Neuronal stem cell (in vitro differentiated cells): ENCODE results near the gene NPR2.

Source experiments
- DNase-seq: peaks from one replicate; pipeline ENCODE4 v3.0.0-alpha.2; 2013; ENCODE audit warnings: low spot score
- H2AFZ ChIP-seq: one replicate; pipeline ENCODE4 v1.6.1; 2013; ENCODE audit warnings: mild to moderate bottlenecking, low read length, inconsistent platforms
- H2AK5ac ChIP-seq: 2 replicates; pipeline ENCODE4 v1.6.1; 2013; ENCODE audit warnings: low read depth, mild to moderate bottlenecking, inconsistent platforms, low read length, moderate library complexity, mixed read lengths
- H2BK120ac ChIP-seq: 2 replicates; pipeline ENCODE4 v1.6.1; 2013; ENCODE audit warnings: low read depth, mild to moderate bottlenecking, inconsistent platforms, low read length, moderate library complexity, mixed read lengths
- H2BK12ac ChIP-seq: one replicate; pipeline ENCODE4 v1.6.1; 2013; ENCODE audit warnings: low read length, inconsistent platforms
- H2BK15ac ChIP-seq: 2 replicates; pipeline ENCODE4 v1.6.1; 2013; ENCODE audit warnings: mild to moderate bottlenecking, low read length, inconsistent platforms, mixed read lengths
- H2BK5ac ChIP-seq: one replicate; pipeline ENCODE4 v1.6.1; 2013; ENCODE audit warnings: inconsistent platforms, mild to moderate bottlenecking, low read length, moderate library complexity
- H3K14ac ChIP-seq: one replicate; pipeline ENCODE4 v1.6.1; 2013; ENCODE audit warnings: low read length, inconsistent platforms
- H3K18ac ChIP-seq: 2 replicates; pipeline ENCODE4 v1.6.1; 2013; ENCODE audit warnings: low read length, inconsistent platforms
- H3K23ac ChIP-seq: 2 replicates; pipeline ENCODE4 v1.6.1; 2013; ENCODE audit warnings: low read depth, mild to moderate bottlenecking, mixed read lengths, low read length, inconsistent platforms; ENCODE audit not compliant: poor library complexity
- H3K27ac ChIP-seq: replicated peaks from 3 replicates; pipeline ENCODE4 v1.5.1; 2013; ENCODE audit warnings: low read length, inconsistent platforms
- H3K27me3 ChIP-seq, 3 experiments: 2 replicates each; pipeline ENCODE4 v1.6.1; 2013; ENCODE audit warnings: low read length in 3 of 3, mild to moderate bottlenecking in 2 of 3, inconsistent platforms in 1 of 3, low read depth in 1 of 3, mixed read lengths in 1 of 3, moderate library complexity in 1 of 3; ENCODE audit not compliant: control insufficient read depth in 3 of 3, insufficient read depth in 3 of 3
- H3K36me3 ChIP-seq, 2 donors: replicated peaks in 1 of 2; 2 replicates each; pipeline ENCODE4 v1.6.1; 2013; ENCODE audit warnings: low read length in 2 of 2; ENCODE audit not compliant: control insufficient read depth in 2 of 2, insufficient read depth in 2 of 2
- H3K4ac ChIP-seq: 2 replicates; pipeline ENCODE4 v1.6.1; 2013; ENCODE audit warnings: inconsistent platforms, mild to moderate bottlenecking, low read length, moderate library complexity
- H3K4me1 ChIP-seq, 2 donors: 1 replicate in 1 of 2; 2 replicates in 1 of 2; pipeline ENCODE4 v1.6.1; 2013; ENCODE audit warnings: low read length in 2 of 2, low read depth in 1 of 2; ENCODE audit not compliant: control insufficient read depth in 2 of 2, insufficient read depth in 1 of 2
- H3K4me2 ChIP-seq: one replicate; pipeline ENCODE4 v1.6.1; 2013; ENCODE audit warnings: mild to moderate bottlenecking, low read length, inconsistent platforms; ENCODE audit not compliant: insufficient read depth, poor library complexity, severe bottlenecking
- H3K4me3 ChIP-seq, 2 donors: 2 replicates each; pipeline ENCODE4 v1.5.1; 2013; ENCODE audit warnings: low read length in 2 of 2, mild to moderate bottlenecking in 2 of 2, inconsistent platforms in 1 of 2, moderate library complexity in 1 of 2
- H3K79me1 ChIP-seq: one replicate; pipeline ENCODE4 v1.6.1; 2013; ENCODE audit warnings: low read depth, mild to moderate bottlenecking, inconsistent platforms, low read length, moderate library complexity
- H3K9ac ChIP-seq: one replicate; pipeline ENCODE4 v1.6.1; 2013; ENCODE audit warnings: mild to moderate bottlenecking, low read depth, low read length, inconsistent platforms; ENCODE audit not compliant: poor library complexity
- H3K9me3 ChIP-seq, 2 donors: replicated peaks in 1 of 2; 2 replicates each; pipeline versions ENCODE3 to v1.6.1; 2013; ENCODE audit warnings: low read length in 2 of 2, mild to moderate bottlenecking in 2 of 2, inconsistent platforms in 1 of 2, low read depth in 1 of 2, mixed read lengths in 1 of 2, moderate library complexity in 1 of 2; ENCODE audit not compliant: control insufficient read depth in 2 of 2, insufficient read depth in 1 of 2
- H4K8ac ChIP-seq: one replicate; pipeline ENCODE4 v1.6.1; 2013; ENCODE audit warnings: low read depth, mild to moderate bottlenecking, inconsistent platforms, low read length, moderate library complexity
- H4K91ac ChIP-seq: one replicate; pipeline ENCODE4 v1.6.1; 2013; ENCODE audit warnings: low read length, low read depth, mild to moderate bottlenecking, inconsistent platforms; ENCODE audit not compliant: poor library complexity
- WGBS, 2 donors: extraction: QIAGEN DNeasy Blood & Tissue Kit; methylation state at CpG; one replicate each; pipeline ENCODE4 v1.1.7; 2013; ENCODE audit warnings: missing lambda C conversion rate in 2 of 2, mixed read lengths in 1 of 2; ENCODE audit not compliant: insufficient read length in 2 of 2, insufficient replicate concordance in 1 of 2; ENCODE audit errors: extremely low coverage in 2 of 2; 5-methylcytosine and 5-hydroxymethylcytosine counted together

The NPR2 gene

DNA sequence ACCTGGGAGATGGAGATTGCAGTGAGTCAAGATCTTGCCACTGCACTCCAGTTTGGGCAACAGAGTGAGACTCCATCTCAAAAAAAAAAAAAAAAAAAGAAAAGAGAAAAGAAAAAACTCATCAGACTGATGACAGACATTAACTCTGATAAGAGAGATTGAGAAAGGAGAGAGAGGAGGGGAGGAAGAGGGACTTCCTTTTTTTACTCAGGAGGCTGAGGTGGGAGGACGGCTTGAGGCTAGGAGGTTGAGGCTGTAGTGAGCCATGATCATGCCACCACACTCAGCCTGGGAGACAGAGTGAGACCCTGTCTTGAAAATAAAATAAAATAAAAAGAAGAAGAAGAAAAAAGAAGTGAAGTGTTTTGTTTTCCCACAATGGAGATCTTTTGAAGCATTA, 27.6 kb upstream of the NPR2 start:
- Histone ChIP-seq H3K14ac (no peak overlapping the region), H3K18ac (no peak overlapping the region), H3K79me1 (peaks cover 2% of the 10 kb centered on the region), H3K4me1 (peaks cover 3 to 4% of the 10 kb centered on the region in 2 donors), H2BK5ac (no peak overlapping the region), H2AK5ac (no peak overlapping the region), H3K4me2 (no peak overlapping the region), H2BK15ac (no peak overlapping the region), H2BK12ac (no peak overlapping the region), H4K8ac (no peak overlapping the region), H3K27me3 (no peaks in the 10 kb centered on the region), H3K27ac (no peak overlapping the region), H3K9me3 (no peaks in the 10 kb centered on the region), H3K23ac (no peak overlapping the region), H2BK120ac (no peak overlapping the region), H2AFZ (no peak overlapping the region), H3K4ac (no peak overlapping the region), H3K4me3 (no peak overlapping the region), H3K9ac (no peak overlapping the region), H3K36me3 (no peaks in the 10 kb centered on the region), H4K91ac (no peak overlapping the region)
- WGBS, 2 donors: no CpG with 5 or more reads among the region's 1 CpG
- no peak for DNase-seq

GRCh38 chr9:35766997-35767396, 24.4 kb upstream of the NPR2 start:
- no peak for DNase-seq
- Histone ChIP-seq H3K79me1 (peaks cover 3% of the 10 kb centered on the region), H2AFZ (no peak overlapping the region), H3K9me3 (no peaks in the 10 kb centered on the region), H3K27me3 (peaks cover 0 to 8% (median 0%) of the 10 kb centered on the region in 3 experiments), H3K4ac (no peak overlapping the region), H2BK15ac (no peak overlapping the region), H3K36me3 (peaks cover 0 to under 1% of the 10 kb centered on the region in 2 donors), H4K91ac (no peak overlapping the region), H3K4me3 (no peak overlapping the region), H3K4me1 (peaks cover 0 to 2% of the 10 kb centered on the region in 2 donors), H3K27ac (no peak overlapping the region), H2BK5ac (no peak overlapping the region), H3K23ac (no peak overlapping the region), H2BK120ac (no peak overlapping the region), H2AK5ac (no peak overlapping the region), H3K14ac (no peak overlapping the region), H3K18ac (no peak overlapping the region), H3K4me2 (no peak overlapping the region), H4K8ac (no peak overlapping the region), H2BK12ac (no peak overlapping the region), H3K9ac (no peak overlapping the region)
- no CpG with 5 or more reads among the region's 2 CpGs for WGBS, 2 donors

- Histone ChIP-seq H2BK15ac (no peak overlapping the region), H3K14ac (no peak overlapping the region), H3K27ac (no peak overlapping the region), H3K79me1 (peaks cover 3% of the 10 kb centered on the region), H2BK12ac (no peak overlapping the region), H3K9ac (no peak overlapping the region), H3K4me2 (no peak overlapping the region), H2AK5ac (no peak overlapping the region), H2AFZ (no peak overlapping the region), H3K36me3 (peaks cover 0 to 2% of the 10 kb centered on the region in 2 donors), H3K4me1 (no peaks in the 10 kb centered on the region), H4K91ac (no peak overlapping the region), H2BK120ac (no peak overlapping the region), H2BK5ac (no peak overlapping the region), H3K4ac (no peak overlapping the region), H3K9me3 (no peaks in the 10 kb centered on the region), H3K27me3 (peaks cover 0 to 8% (median 0%) of the 10 kb centered on the region in 3 experiments), H3K4me3 (no peak overlapping the region), H4K8ac (no peak overlapping the region), H3K18ac (no peak overlapping the region), H3K23ac (no peak overlapping the region)
- no peak for DNase-seq
- WGBS, 2 donors: no CpG with 5 or more reads among the region's 1 CpG
Observed at GRCh38 chr9:35767458-35767857, 23.9 kb upstream of the NPR2 start.

- H2BK12ac ChIP-seq: no peak overlapping the region
- H3K23ac ChIP-seq: no peak overlapping the region
- DNase-seq: no peak
- no peak overlapping the region for H2BK120ac ChIP-seq
- H2AFZ ChIP-seq: no peak overlapping the region
- H4K8ac ChIP-seq: no peak overlapping the region
- H3K9me3 ChIP-seq: no peaks in the 10 kb centered on the region
- H2AK5ac ChIP-seq: no peak overlapping the region
- no peak overlapping the region for H3K9ac ChIP-seq
- no peaks in the 10 kb centered on the region for H3K4me1 ChIP-seq
- no peak overlapping the region for H3K4me3 ChIP-seq
- H3K14ac ChIP-seq: no peak overlapping the region
- no peak overlapping the region for H2BK5ac ChIP-seq
- peaks cover 3% of the 10 kb centered on the region for H3K79me1 ChIP-seq
- peaks cover 0 to 2% of the 10 kb centered on the region in 2 donors for H3K36me3 ChIP-seq
- no peak overlapping the region for H3K4ac ChIP-seq
- no peak overlapping the region for H4K91ac ChIP-seq
- no CpG with 5 or more reads among the region's 1 CpG for WGBS, 2 donors
- peaks cover 0 to 8% (median 0%) of the 10 kb centered on the region in 3 experiments for H3K27me3 ChIP-seq
- no peak overlapping the region for H3K18ac ChIP-seq
- no peak overlapping the region for H3K27ac ChIP-seq
- H2BK15ac ChIP-seq: no peak overlapping the region
- H3K4me2 ChIP-seq: no peak overlapping the region
Observed at GRCh38 chr9:35769763-35770162, 21.6 kb upstream of the NPR2 start.
